GM23338 (cell line): ENCODE data around the gene SRXN1.

Experiments
- CREB1 ChIP-seq: fragments of 250-450 bp; sonication (Bioruptor Pico); IDR thresholded peaks from 2 replicates; pipeline ENCODE4 v1.5.0; 2020; ENCODE audit warnings: low read depth, mild to moderate bottlenecking, moderate library complexity
- CTCF ChIP-seq, 2 experiments: fragments of 200-600 bp in 1 of 2; sonication (generic) in 1 of 2; conservative IDR thresholded peaks; 2 replicates each; pipeline versions ENCODE4 v1.5.1 to v1.6.1; 2016 to 2017; ENCODE audit warnings: antibody characterized with exemption in 2 of 2, low read depth in 2 of 2, mild to moderate bottlenecking in 2 of 2, moderate library complexity in 1 of 2
- ETS1 ChIP-seq: IDR thresholded peaks from 2 replicates; pipeline ENCODE4 v1.6.1; 2016; ENCODE audit warnings: antibody characterized with exemption
- EZH2 ChIP-seq: fragments of 200-600 bp; sonication (generic); IDR thresholded peaks from one replicate; pipeline ENCODE4 v1.8.0; 2017; ENCODE audit warnings: antibody characterized with exemption, mild to moderate bottlenecking, low read depth; ENCODE audit not compliant: unreplicated experiment
- EZH2phosphoT487 ChIP-seq: fragments of 200-600 bp; sonication (generic); IDR thresholded peaks from one replicate; pipeline ENCODE4 v1.8.1; 2018; ENCODE audit warnings: antibody characterized with exemption; ENCODE audit not compliant: unreplicated experiment
- JUNB ChIP-seq: IDR thresholded peaks from one replicate; pipeline ENCODE4 v1.6.1; 2016; ENCODE audit warnings: antibody characterized with exemption; ENCODE audit not compliant: unreplicated experiment
- NANOG ChIP-seq: IDR thresholded peaks from 2 replicates; pipeline ENCODE4 v1.6.1; 2016; ENCODE audit warnings: antibody characterized with exemption, borderline replicate concordance
- POLR2AphosphoS5 ChIP-seq: IDR thresholded peaks from 2 replicates; pipeline ENCODE4 v1.6.1; 2016; ENCODE audit warnings: antibody characterized with exemption, low read depth
- REST ChIP-seq: IDR thresholded peaks from one replicate; pipeline ENCODE4 v1.6.1; 2018; ENCODE audit warnings: antibody characterized with exemption; ENCODE audit not compliant: unreplicated experiment
- STAT1 ChIP-seq: IDR thresholded peaks from one replicate; pipeline ENCODE4 v1.6.1; 2016; ENCODE audit warnings: antibody characterized with exemption; ENCODE audit not compliant: unreplicated experiment
- ZNF114 ChIP-seq: fragments of 250-450 bp; sonication (Bioruptor Pico); IDR thresholded peaks from 2 replicates; pipeline ENCODE4 v1.5.0; 2020; ENCODE audit warnings: mild to moderate bottlenecking, moderate library complexity
- ZNF331 ChIP-seq: fragments of 250-450 bp; sonication (Bioruptor Pico); IDR thresholded peaks from 2 replicates; pipeline ENCODE4 v1.5.0; 2020; ENCODE audit warnings: low read depth, mild to moderate bottlenecking, moderate library complexity
- ZNF462 ChIP-seq: fragments of 250-450 bp; sonication (Bioruptor Pico); IDR thresholded peaks from 2 replicates; pipeline ENCODE4 v1.5.0; 2020; ENCODE audit warnings: mild to moderate bottlenecking, moderate library complexity

- TF ChIP-seq EZH2, result no peak
- TF ChIP-seq CTCF (conservative IDR thresholded peaks at IDR 0.05; ENCODE audit: low read depth in 2 of 2), result peak; percentile 47 to 85
- TF ChIP-seq REST, result no peak
- no peak for TF ChIP-seq EZH2phosphoT487
- no peak for TF ChIP-seq ZNF114 (CRISPR knock-in tag)
- TF ChIP-seq POLR2AphosphoS5, result no peak; the same call in 1 of the 2 replicates
- 0 out of 2 replicates have a peak, but pooled peaks have one; percentile 16 for TF ChIP-seq CREB1 (CRISPR knock-in tag)
- TF ChIP-seq ZNF331 (CRISPR knock-in tag), result no peak
- TF ChIP-seq ETS1, result no peak
- no peak for TF ChIP-seq JUNB
- no peak for TF ChIP-seq STAT1
- no peak for TF ChIP-seq NANOG
- no peak for TF ChIP-seq ZNF462 (CRISPR knock-in tag)
Observed at GRCh38 chr20:653110-653589, at the start of gene SRXN1.
